Activated CD4-positive, alpha-beta T cell treated with anti-CD3 and anti-CD28 coated beads for 4 hours (primary cell): ENCODE results near the gene SLC39A8.

Experiments used
- DNase-seq, 2 donors: peaks; one replicate each; pipeline ENCODE4 v3.0.0-alpha.2; 2020

SLC39A8 gene

GRCh38 chr4:102222838-102223409 lies 122.4 kb downstream of the SLC39A8 start:
- DNase-seq: no peak

- no peak for DNase-seq
These were observed 126.2 kb downstream of the SLC39A8 start for GRCh38 chr4:102219129-102219528.

GRCh38 chr4:102218656-102219055 lies 126.6 kb downstream of the SLC39A8 start:
- no peak for DNase-seq

- no peak for DNase-seq
These were observed 127.4 kb downstream of the SLC39A8 start for GRCh38 chr4:102217775-102218355.

GRCh38 chr4:102217345-102217744 lies 127.9 kb downstream of the SLC39A8 start:
- DNase-seq: no peak

GRCh38 chr4:102216666-102217065 lies 128.6 kb downstream of the SLC39A8 start:
- no peak for DNase-seq

- no peak for DNase-seq
These were observed 132.3 kb downstream of the SLC39A8 start for GRCh38 chr4:102213031-102213430.
